GM19025 (cell line): ENCODE results near the gene TEX35.
"Not testable (repeated sequence)": the region's sequence is repeated elsewhere in the genome, so short reads cannot be mapped to it uniquely, and the experiment has no call there.

ENCODE experiments used
- ATAC-seq: cut with Tn5 transposase; IDR thresholded peaks from one replicate; pipeline ENCODE4 v1.9.1; 2021; ENCODE audit warnings: mild to moderate bottlenecking, low read depth, moderate library complexity; ENCODE audit not compliant: unreplicated experiment

The TEX35 gene

GRCh38 chr1:178539291-178539690 is 26.4 kb downstream of the TEX35 start:
- no peak for ATAC-seq

GRCh38 chr1:178540204-178540603 is 27.3 kb downstream of the TEX35 start:
- ATAC-seq: no peak

GRCh38 chr1:178540646-178541045 is 27.7 kb downstream of the TEX35 start:
- no peak for ATAC-seq

GRCh38 chr1:178541379-178541778 is 28.5 kb downstream of the TEX35 start:
- ATAC-seq: no peak

GRCh38 chr1:178541829-178542553 is 29.1 kb downstream of the TEX35 start:
- ATAC-seq: peak; percentile 35

- ATAC-seq: peak; percentile 65
Measured at GRCh38 chr1:178542554-178543289, 29.8 kb downstream of the TEX35 start.

- ATAC-seq: peak; percentile 41
Measured at GRCh38 chr1:178543290-178543607, 30.3 kb downstream of the TEX35 start.

- ATAC-seq: no peak
Measured at GRCh38 chr1:178544531-178544930, 31.6 kb downstream of the TEX35 start.

GRCh38 chr1:178548108-178548507 is 35.2 kb downstream of the TEX35 start:
- ATAC-seq: no peak

GRCh38 chr1:178551307-178551706 is 38.4 kb downstream of the TEX35 start:
- no peak for ATAC-seq

GRCh38 chr1:178551940-178552339 is 39.0 kb downstream of the TEX35 start:
- no peak for ATAC-seq

- ATAC-seq: no peak
Measured at GRCh38 chr1:178552856-178553255, 39.9 kb downstream of the TEX35 start.

GRCh38 chr1:178554351-178554750 is 41.4 kb downstream of the TEX35 start:
- not testable (repeated sequence) for ATAC-seq

- ATAC-seq: not testable (repeated sequence)
Measured at GRCh38 chr1:178555613-178556012, 42.7 kb downstream of the TEX35 start.

GRCh38 chr1:178558816-178559215 is 45.9 kb downstream of the TEX35 start:
- not testable (repeated sequence) for ATAC-seq

- no peak for ATAC-seq
Measured at GRCh38 chr1:178560871-178561376, 48.0 kb downstream of the TEX35 start.

GRCh38 chr1:178563099-178563820 is 50.4 kb downstream of the TEX35 start:
- no peak for ATAC-seq

GRCh38 chr1:178564086-178564782 is 51.3 kb downstream of the TEX35 start:
- no peak for ATAC-seq

- ATAC-seq: no peak
Measured at GRCh38 chr1:178564783-178565180, 51.9 kb downstream of the TEX35 start.

GRCh38 chr1:178565586-178565985 is 52.7 kb downstream of the TEX35 start:
- no peak for ATAC-seq

- ATAC-seq: peak; percentile 73
Measured at GRCh38 chr1:178566187-178566586, 53.3 kb downstream of the TEX35 start.
